ENCODE results near the gene USP51. TPM values are rescaled to one million over a fixed set of nuclear protein-coding genes. Genes with fewer than 3 reads are reported as not detected.
"Not testable (repeated sequence)": the region's sequence is repeated elsewhere in the genome, so short reads cannot be mapped to it uniquely, and the experiment has no call there.

Gene USP51
- total RNA-seq, 2 experiments from 2014 or later: 0.78 to 1.1 TPM

DNA sequence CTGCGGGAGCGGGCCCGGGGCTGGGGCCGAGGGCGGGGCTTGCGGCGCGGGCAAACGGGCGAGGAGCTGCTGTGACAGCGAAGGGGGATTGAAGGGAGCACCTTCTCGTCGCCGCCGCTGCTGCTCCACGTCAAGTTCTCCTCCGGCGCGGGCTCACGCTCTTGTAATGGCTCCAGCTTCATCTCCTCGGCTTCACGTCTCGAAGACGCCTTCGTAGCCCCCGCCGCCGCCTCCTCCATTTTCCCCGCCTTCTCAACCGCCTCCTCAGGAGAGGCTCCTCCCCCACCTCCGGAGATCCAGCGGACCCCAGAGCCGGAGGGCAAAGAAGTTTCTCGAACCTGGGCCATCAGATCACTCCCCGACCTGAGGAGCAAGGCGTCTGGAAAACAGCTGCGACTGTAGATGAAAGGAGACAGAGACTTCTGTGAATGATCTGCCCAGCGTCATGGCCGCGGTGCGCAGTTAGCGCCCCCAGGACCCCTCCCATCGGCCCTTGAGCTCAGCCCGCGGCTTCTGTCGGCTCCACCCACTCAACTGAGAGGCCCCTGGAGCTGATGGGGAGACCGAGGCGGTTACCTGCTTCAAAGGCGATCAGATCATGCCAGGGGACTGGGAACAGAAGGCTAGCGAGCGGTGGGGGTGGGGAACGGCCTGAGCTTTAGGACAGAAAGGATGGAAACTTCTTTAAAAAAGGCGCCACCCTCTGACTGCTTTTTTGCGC is 895 bp downstream of the USP51 start:
- H3K36me3 Mint-ChIP-seq (ENCODE audit: low read depth): no peaks in the 10 kb centered on the region
- peak overlapping the region; percentile 90 for H3K27ac Mint-ChIP-seq
- no peaks in the 10 kb centered on the region for H3K27me3 Mint-ChIP-seq
- H3K4me1 Mint-ChIP-seq: peaks cover 21% of the 10 kb centered on the region
- peak overlapping the region; percentile 88 for H3K4me3 Mint-ChIP-seq
- DNase-seq: peak; percentile 65
- ChIA-PET CTCF (interaction anchor here (0.8 to 2.2 kb wide), 5 partner anchors 36 to 760 kb away, joined by 3 to 10 read pairs (median 3); partner anchors contain the start of genes MAGEH1 and RRAGB), POLR2A (interaction anchor here (0.6 to 3.4 kb wide), 9 partner anchors 37 to 1444 kb away, joined by 3 to 28 read pairs (median 6); partner anchors contain the start of genes APEX2, MAGEH1, PHF8 and RRAGB)
- H3K9me3 Mint-ChIP-seq: no peaks in the 10 kb centered on the region

- DNase-seq: no peak
- peak overlapping the region; percentile 71 for H3K4me3 Mint-ChIP-seq
- H3K9me3 Mint-ChIP-seq: no peaks in the 10 kb centered on the region
- H3K36me3 Mint-ChIP-seq (ENCODE audit: low read depth): no peaks in the 10 kb centered on the region
- H3K27me3 Mint-ChIP-seq: no peaks in the 10 kb centered on the region
- ChIA-PET CTCF (interaction anchor here (1.0 to 2.2 kb wide), 3 partner anchors 36 to 327 kb away, joined by 3 to 10 read pairs (median 5); partner anchors contain the start of gene MAGEH1), POLR2A (interaction anchor here (1.3 to 3.4 kb wide), 6 partner anchors 36 to 1443 kb away, joined by 5 to 28 read pairs (median 12); partner anchors contain the start of genes APEX2, MAGEH1, PHF8 and RRAGB)
- H3K27ac Mint-ChIP-seq: peak overlapping the region; percentile 68
- H3K4me1 Mint-ChIP-seq: peaks cover 21% of the 10 kb centered on the region
Measured at GRCh38 chrX:55488006-55488592, 1.5 kb downstream of the USP51 start.

- no peaks in the 10 kb centered on the region for H3K9me3 Mint-ChIP-seq
- no peaks in the 10 kb centered on the region for H3K27me3 Mint-ChIP-seq
- H3K4me1 Mint-ChIP-seq: peaks cover 21% of the 10 kb centered on the region
- no peak for DNase-seq
- no peak overlapping the region for H3K27ac Mint-ChIP-seq
- ChIA-PET POLR2A (interaction anchor here (1.1 kb wide), 1 partner anchor 35 kb away, joined by 3 read pairs; the partner anchor contains the start of gene MAGEH1), CTCF (no interaction called here)
- no peak overlapping the region for H3K4me3 Mint-ChIP-seq
- no peaks in the 10 kb centered on the region for H3K36me3 Mint-ChIP-seq (ENCODE audit: low read depth)
Measured at GRCh38 chrX:55487143-55487542, 2.5 kb downstream of the USP51 start.

DNA sequence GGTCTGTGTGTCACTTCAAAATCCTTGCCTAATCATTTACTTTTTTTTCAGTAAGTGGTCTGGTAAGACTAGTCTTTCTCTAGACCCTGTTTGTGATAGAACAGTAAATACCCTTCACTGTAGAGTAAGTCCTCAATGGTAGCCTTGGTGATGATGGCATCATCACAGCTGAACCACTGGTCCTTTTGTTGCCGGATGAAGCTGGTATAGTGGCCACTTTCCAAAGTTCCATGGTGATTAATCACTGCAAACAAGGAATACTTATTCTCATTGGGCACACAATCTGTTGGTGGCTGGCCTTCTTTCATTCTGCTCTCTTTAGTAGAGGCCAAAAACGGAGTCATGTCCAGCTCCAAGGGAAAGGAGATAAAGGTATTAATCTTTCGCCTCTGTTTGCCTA is 2.9 kb downstream of the USP51 start:
- H3K9me3 Mint-ChIP-seq: no peaks in the 10 kb centered on the region
- no peaks in the 10 kb centered on the region for H3K36me3 Mint-ChIP-seq (ENCODE audit: low read depth)
- POLR2A ChIA-PET: interaction anchor here (1.1 kb wide), 1 partner anchor 35 kb away, joined by 3 read pairs; the partner anchor contains the start of gene MAGEH1
- no peak overlapping the region for H3K27ac Mint-ChIP-seq
- H3K27me3 Mint-ChIP-seq: no peaks in the 10 kb centered on the region
- CTCF ChIA-PET: no interaction called here
- DNase-seq: no peak
- H3K4me3 Mint-ChIP-seq: no peak overlapping the region
- peaks cover 21% of the 10 kb centered on the region for H3K4me1 Mint-ChIP-seq

- Mint-ChIP-seq H3K4me1 (peaks cover 14% of the 10 kb centered on the region), H3K27ac (no peak overlapping the region), H3K9me3 (no peaks in the 10 kb centered on the region), H3K27me3 (no peaks in the 10 kb centered on the region), H3K4me3 (no peak overlapping the region), H3K36me3 (ENCODE audit: low read depth) (no peaks in the 10 kb centered on the region)
- ChIA-PET CTCF (no interaction called here), POLR2A (no interaction called here)
- no peak for DNase-seq
Measured at GRCh38 chrX:55484948-55485347, 4.7 kb downstream of the USP51 start.

DNA sequence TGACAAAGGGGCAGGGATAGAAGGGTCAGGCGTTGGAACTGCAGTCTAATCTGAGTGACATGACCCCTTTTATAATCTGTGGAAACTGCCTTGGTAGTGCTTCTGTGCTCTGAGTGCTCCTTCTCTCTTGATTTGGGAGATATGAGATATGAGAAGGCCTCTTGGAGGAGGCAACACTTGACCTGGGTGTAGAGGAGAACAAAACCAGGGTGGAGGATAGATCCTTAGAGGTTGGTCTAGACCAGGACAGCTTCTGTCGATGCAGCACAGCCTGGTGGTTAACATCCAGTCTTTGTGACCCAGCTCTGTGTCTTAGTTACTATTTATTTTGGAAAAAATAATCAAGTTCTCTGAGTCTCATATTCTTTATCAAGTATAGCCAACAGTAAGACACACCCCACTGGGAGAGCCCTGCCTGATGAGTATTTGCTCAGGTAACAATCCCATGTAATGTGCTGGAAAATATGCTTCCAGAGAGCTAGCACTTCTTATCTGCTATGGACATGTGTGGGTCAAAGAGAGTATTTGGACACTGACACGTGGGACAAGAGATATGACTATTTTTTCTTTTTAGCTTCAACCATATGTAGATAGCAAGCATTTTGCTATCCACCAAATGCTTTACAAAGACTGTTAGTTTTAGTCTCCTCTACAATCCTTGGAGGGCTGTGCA is 9.1 kb downstream of the USP51 start:
- no peak for DNase-seq
- POLR2A ChIA-PET: no interaction called here
- H3K9me3 Mint-ChIP-seq: no peaks in the 10 kb centered on the region
- H3K27me3 Mint-ChIP-seq: no peaks in the 10 kb centered on the region
- no peaks in the 10 kb centered on the region for H3K36me3 Mint-ChIP-seq (ENCODE audit: low read depth)
- no peak overlapping the region for H3K27ac Mint-ChIP-seq
- CTCF ChIA-PET: no interaction called here
- no peaks in the 10 kb centered on the region for H3K4me1 Mint-ChIP-seq
- H3K4me3 Mint-ChIP-seq: no peak overlapping the region

- H3K9me3 Mint-ChIP-seq; H3K4me1 Mint-ChIP-seq; H3K27me3 Mint-ChIP-seq; DNase-seq; H3K27ac Mint-ChIP-seq; CTCF ChIA-PET; H3K4me3 Mint-ChIP-seq; POLR2A ChIA-PET; H3K36me3 Mint-ChIP-seq (ENCODE audit: low read depth): not testable (repeated sequence)
Measured at GRCh38 chrX:55479956-55480355, 9.7 kb downstream of the USP51 start.

GRCh38 chrX:55465791-55466190 is 23.9 kb downstream of the USP51 start:
- CTCF ChIA-PET; H3K9me3 Mint-ChIP-seq; H3K27me3 Mint-ChIP-seq; H3K27ac Mint-ChIP-seq; POLR2A ChIA-PET; H3K36me3 Mint-ChIP-seq (ENCODE audit: low read depth); H3K4me1 Mint-ChIP-seq; DNase-seq; H3K4me3 Mint-ChIP-seq: not testable (repeated sequence)

DNA sequence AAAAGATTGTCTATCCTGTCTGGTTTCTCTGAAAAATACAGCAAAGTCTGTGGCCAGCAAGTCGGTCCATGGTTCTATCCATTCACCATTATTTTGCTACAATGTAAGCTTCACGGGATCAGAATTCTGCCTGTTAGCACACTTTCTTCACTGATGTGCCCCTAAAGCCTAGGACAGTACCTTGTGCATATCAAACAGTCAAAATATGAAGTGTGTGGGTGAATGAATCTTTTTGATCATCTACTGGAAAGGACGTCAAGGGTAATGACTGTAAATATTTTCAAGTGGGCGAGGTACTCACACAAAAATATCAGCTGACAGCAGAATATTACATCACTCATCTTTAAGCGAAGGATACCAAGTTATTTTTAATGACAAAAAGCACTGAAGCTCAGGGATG is 24.5 kb downstream of the USP51 start:
- H3K36me3 Mint-ChIP-seq (ENCODE audit: low read depth); H3K27ac Mint-ChIP-seq; H3K4me3 Mint-ChIP-seq; H3K4me1 Mint-ChIP-seq; POLR2A ChIA-PET; CTCF ChIA-PET; H3K9me3 Mint-ChIP-seq; DNase-seq; H3K27me3 Mint-ChIP-seq: not testable (repeated sequence)

- DNase-seq; H3K36me3 Mint-ChIP-seq (ENCODE audit: low read depth); H3K9me3 Mint-ChIP-seq; CTCF ChIA-PET; H3K27ac Mint-ChIP-seq; H3K4me3 Mint-ChIP-seq; H3K4me1 Mint-ChIP-seq; POLR2A ChIA-PET; H3K27me3 Mint-ChIP-seq: not testable (repeated sequence)
Measured at GRCh38 chrX:55464050-55464449, 25.6 kb downstream of the USP51 start.

DNA sequence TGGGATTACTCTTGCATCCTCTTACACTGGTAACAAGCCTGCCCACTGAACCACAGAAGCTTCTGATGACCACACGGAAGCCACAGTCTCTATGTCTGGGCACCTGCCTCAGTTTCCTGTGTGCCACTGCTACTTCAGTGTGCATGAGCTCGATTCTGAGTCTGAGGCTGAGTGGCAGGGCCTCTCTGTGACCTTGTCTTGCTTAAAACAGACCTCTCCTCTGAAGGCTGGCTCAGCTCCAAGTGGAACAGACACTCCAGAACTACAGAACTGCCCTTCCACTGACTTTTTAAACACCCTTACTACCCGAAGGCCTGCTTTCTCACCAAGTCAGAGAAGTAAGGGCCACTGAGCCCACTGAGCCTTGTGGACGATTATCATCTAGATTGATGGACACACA is 29.7 kb downstream of the USP51 start:
- H3K4me1 Mint-ChIP-seq; H3K4me3 Mint-ChIP-seq; H3K27me3 Mint-ChIP-seq; POLR2A ChIA-PET; H3K27ac Mint-ChIP-seq; H3K36me3 Mint-ChIP-seq (ENCODE audit: low read depth); H3K9me3 Mint-ChIP-seq; CTCF ChIA-PET; DNase-seq: not testable (repeated sequence)

- H3K27me3 Mint-ChIP-seq; H3K36me3 Mint-ChIP-seq (ENCODE audit: low read depth); CTCF ChIA-PET; H3K4me1 Mint-ChIP-seq; DNase-seq; H3K27ac Mint-ChIP-seq; H3K4me3 Mint-ChIP-seq; POLR2A ChIA-PET; H3K9me3 Mint-ChIP-seq: not testable (repeated sequence)
Measured at GRCh38 chrX:55459426-55459825, 30.2 kb downstream of the USP51 start.

GRCh38 chrX:55455708-55456107 is 33.9 kb downstream of the USP51 start:
- CTCF ChIA-PET; H3K27ac Mint-ChIP-seq; H3K27me3 Mint-ChIP-seq; H3K9me3 Mint-ChIP-seq; POLR2A ChIA-PET; DNase-seq; H3K4me3 Mint-ChIP-seq; H3K36me3 Mint-ChIP-seq (ENCODE audit: low read depth): not testable (repeated sequence)
- H3K4me1 Mint-ChIP-seq: peaks cover 16% of the 10 kb centered on the region
